Stimulated activated CD4-positive, alpha-beta T cell treated with anti-CD3 and anti-CD28 coated beads, Interleukin-2, amount 100 ng/mL, for 4 hours (primary cell): ENCODE results near the gene MYO1D.
A peak's percentile ranks its signal among the peaks of the same experiment; 100 is the strongest.
"Not testable (repeated sequence)": the region's sequence is repeated elsewhere in the genome, so short reads cannot be mapped to it uniquely, and the experiment has no call there.

Experiments used
- DNase-seq: peaks from one replicate; pipeline ENCODE4 v3.0.0-alpha.2; 2020; ENCODE audit warnings: low read depth

The MYO1D gene

DNA sequence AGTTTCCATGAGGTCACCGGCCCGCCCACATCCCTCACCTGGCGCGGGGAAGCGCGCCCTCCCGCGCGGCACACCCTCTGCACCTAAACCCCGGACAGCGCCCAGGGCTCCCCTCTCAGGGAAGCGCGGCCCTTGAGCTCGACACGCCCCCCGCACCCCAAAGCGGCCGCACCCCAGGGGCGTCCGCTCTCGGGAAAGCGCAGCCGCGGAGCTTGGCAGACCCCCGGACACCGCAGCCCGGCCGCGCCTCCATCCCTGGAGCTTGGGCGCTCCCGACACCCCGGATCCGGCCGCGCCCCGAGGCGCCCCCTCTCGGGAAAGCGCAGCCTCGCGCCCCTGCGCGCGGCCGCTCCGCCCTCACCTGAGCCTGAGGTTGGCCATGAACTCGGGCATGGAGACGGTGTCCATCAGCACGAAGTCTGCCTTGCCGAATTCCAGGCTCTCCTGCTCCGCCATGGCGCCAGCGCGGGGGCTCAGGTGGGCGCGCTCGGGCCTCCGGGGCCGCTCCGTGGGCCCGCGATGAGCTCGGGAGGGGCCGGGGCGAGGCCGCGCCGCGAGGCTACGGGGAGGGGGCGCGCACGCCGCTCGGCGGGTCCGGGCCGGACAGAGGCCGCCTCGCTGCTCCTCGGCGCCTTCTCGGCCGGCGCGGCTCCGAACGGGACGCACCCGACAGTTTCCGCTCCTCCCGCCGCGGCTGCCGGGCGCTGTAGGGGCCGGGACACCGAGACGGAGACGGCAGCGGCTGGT lies at the start of gene MYO1D:
Gene MYO1D, minus strand, starts transcription at position 708 of the 747 bp plus-strand sequence. Its CDS starts 252 bp downstream, at position 456.
- DNase-seq: peak; percentile 73

GRCh38 chr17:32926183-32926582 lies 49.3 kb upstream of the MYO1D start:
- no peak for DNase-seq

DNA sequence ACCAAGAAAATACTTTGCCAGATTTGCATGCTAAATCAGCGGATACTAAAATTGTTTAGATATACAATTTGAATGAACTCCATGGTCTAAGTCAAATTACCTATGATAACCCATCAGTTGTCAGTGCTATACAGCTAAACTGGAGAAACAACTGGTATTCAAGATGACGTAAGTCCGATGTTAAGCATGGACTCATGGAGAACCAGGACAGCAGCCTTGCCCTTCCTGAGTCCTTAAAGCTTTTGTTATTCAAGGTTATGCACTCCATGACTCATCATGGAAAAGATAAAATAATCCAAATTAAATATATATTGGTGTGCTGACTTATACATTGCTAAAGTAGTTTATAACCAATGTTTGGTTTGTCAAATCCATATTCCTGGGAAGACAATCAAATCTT lies 47.0 kb upstream of the MYO1D start:
- DNase-seq: not testable (repeated sequence)

DNA sequence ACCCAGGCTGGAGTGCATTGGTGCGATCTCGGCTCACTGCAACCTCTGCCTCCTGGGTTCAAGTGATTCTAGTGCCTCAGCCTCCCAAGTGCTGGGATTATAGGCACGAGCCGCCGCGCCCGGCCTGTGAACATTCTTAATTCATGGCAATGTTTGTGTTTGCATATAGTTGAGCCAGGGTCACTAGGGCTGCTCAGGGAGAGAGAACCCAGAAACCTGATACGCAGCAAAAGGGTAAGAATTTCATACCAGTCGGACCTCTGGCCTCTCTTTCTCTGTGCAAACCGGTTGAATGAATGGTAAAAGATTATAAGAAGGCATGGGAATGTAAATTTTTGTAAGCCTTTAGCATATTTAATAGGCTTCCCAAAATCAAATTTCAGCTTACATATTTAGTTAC lies 44.1 kb upstream of the MYO1D start:
- no peak for DNase-seq

DNA sequence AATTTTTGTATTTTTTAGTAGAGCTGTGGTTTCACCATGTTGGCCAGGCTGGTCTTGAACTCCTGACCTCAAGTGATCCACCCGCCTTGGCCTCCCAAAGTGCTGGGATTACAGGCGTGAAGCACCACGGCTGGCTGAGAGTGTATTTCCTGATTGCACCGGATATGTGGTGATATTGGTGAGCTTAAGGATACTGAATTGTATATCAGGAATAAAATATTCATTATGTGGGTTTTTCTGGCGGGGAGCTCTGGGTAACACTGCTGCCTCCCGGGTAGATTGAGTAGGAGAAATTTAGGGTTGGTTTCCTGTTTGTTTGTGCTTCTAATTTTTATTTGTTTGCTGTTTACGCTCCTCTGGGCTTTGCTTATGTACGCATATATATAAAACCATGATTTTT lies 43.4 kb upstream of the MYO1D start:
- DNase-seq: no peak

DNA sequence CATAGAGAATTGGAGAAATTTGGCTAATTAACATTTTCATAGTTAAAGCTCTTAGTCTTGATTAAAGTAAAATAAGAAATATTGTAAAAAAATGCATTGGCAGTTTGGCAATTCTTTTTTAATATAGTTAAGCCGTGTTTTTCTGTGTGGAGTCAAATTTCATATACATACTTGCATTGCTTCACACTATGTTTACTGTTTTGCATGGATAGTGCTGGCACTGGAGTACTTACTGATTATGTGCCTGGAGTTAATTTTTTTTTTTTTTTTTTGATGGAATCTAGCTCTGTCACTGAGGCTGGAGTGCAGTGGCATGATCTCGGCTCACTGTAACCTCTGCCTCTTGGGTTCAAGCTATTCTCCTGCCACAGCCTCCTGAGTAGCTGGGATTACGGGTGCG lies 43.0 kb upstream of the MYO1D start:
- not testable (repeated sequence) for DNase-seq

GRCh38 chr17:32917842-32918241 lies 40.9 kb upstream of the MYO1D start:
- no peak for DNase-seq

- DNase-seq: no peak
These were observed 40.2 kb upstream of the MYO1D start for GRCh38 chr17:32917081-32917480.

- no peak for DNase-seq
These were observed 39.2 kb upstream of the MYO1D start for GRCh38 chr17:32916134-32916533.

DNA sequence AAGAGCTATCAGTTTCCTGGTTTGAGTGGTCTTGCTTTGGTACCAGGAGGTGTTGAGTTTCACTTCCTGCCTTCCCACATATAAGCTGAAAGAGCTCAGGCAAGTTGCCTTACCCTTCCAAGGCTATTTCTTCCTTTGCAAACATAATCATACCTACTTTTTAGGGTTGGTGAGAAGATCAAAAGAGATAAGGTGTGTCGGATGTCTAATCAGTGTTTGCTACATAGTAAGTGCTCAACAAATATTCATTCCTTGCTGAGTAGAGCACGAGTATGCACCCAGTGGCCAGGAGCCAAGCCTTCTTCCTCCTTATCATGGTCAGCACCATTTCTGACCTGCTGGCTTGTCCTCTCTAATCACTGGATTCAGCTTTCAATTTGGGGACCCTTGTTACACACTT lies 38.3 kb upstream of the MYO1D start:
- DNase-seq: no peak

DNA sequence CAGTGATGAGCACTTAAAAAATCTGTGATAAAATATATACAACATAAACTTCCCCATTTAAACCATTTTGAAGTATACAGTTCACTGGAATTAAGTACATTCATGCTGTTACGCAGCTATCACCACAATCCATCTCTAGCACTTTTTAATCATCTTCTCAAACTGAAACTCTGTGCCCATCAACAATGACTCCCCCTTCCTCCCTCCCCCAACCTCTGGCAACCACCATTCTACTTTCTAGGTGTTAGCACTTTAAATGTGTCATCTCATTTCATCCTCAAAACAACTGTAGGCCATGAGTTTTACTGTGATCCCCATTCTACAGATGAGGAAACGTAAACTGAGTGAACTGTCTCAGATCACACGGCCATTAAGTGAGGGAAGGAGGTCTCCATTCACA lies 37.3 kb upstream of the MYO1D start:
- DNase-seq: no peak

DNA sequence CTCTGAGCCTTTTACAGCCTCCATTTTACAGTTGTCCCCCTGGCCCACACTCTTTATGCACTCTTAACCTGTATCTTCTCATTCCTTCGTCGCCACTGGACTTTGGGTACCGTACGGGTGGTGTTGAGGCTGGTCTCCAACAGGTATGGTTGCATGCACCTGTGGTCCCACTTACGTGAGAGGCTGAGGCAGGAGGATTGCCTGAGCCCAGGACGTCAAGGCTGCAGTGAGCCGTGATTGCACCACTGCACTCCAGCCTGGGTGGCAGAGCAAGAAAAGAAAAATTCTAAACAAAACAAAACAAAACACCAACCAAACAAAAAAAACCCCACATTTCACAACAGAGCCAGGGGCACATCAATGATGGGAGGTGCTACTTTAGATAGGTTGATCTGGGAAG lies 36.7 kb upstream of the MYO1D start:
- DNase-seq: no peak

- no peak for DNase-seq
These were observed 35.4 kb upstream of the MYO1D start for GRCh38 chr17:32912218-32912897.

DNA sequence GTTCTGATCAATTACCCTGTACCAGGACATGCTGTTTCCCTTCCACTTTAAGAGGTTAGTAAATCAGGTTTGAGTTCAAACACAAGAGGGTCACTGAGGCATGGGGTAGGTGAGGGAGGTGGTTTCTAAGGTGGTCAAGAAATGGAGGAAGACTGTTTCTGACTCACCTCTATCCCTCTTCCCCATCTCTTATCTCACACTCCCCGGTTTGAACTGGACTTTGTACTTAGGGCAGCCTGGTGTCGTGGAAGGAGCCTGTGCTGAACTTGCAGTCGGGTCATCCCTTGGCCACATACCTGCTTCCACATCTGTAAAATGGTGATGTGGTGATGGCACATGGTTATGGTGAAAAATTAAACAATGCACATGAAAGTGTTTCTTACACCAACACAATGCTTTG lies 33.8 kb upstream of the MYO1D start:
- no peak for DNase-seq

GRCh38 chr17:32909787-32910369 lies 33.0 kb upstream of the MYO1D start:
- no peak for DNase-seq

GRCh38 chr17:32907583-32907982 lies 30.7 kb upstream of the MYO1D start:
- no peak for DNase-seq

GRCh38 chr17:32904891-32905290 lies 28.0 kb upstream of the MYO1D start:
- no peak for DNase-seq

GRCh38 chr17:32903774-32904673 lies 27.1 kb upstream of the MYO1D start:
- no peak for DNase-seq

- no peak for DNase-seq
These were observed 24.8 kb upstream of the MYO1D start for GRCh38 chr17:32901743-32902142.

DNA sequence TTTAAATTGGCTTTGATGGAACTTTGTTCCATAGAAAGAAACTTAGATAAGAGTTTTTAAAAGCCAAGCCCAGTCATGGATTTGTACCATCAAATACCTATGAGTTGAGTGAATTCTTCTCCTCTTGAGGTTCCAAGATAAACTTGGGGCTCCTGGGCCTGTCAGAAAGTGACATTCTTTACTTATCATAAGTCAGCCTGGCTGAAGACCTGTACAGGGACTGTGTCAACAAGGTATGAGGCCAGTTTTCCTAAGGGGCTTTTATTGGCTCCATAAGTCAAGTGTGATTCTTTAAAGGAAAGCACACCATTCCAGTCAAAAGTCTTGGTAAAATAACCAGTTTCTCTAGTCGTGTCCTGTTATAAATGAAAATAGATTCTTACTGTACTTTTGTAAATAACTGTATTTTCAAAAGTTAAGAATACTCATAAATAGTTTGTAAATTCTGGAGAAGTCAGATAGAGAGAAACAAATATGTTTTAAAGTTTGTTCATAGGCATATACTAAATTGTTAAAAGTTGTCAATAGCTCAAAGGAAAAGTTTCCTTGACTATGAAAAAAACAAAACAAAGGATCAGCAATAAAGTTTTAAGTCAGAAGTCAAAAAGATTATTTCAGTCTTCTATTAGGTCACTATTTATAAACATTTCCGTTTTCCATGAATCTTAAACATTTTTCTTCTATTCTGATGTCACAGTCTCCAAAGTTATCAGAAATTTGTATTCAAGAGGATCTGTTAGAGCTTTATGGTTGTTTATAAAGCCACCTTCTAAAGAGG lies 22.5 kb upstream of the MYO1D start:
- DNase-seq: no peak

GRCh38 chr17:32896647-32897258 lies 19.8 kb upstream of the MYO1D start:
- DNase-seq: no peak
